GM12878 (cell line): ENCODE data around the gene OR10G3. TPM values are rescaled to one million over a fixed set of nuclear protein-coding genes. Genes with fewer than 3 reads are reported as not detected.

Source experiments
- ATAC-seq: fragments of 200-7000 bp; cut with Tn5 transposase; 3 replicates; pipeline ENCODE4 v1.9.1; 2020; ENCODE audit warnings: mild to moderate bottlenecking, moderate library complexity
- BruUV-seq: library from RNA; stranded (reverse); fragments of 400-500 nt; replicated peaks from 2 replicates; lab custom pipeline; 2021; lab: Mats Ljungman, UMichigan
- CTCF ChIA-PET: fragments of 300-600 bp; sonication (Branson Sonifier 250); formaldehyde crosslinking; extraction: SDS; loops from one replicate; lab custom pipeline; 2021; ENCODE audit warnings: inconsistent platforms; lab: Yijun Ruan, JAX
- POLR2A ChIA-PET: fragments of 350-600 bp; formaldehyde crosslinking; extraction: SDS; loops from one replicate; lab custom pipeline; 2021; ENCODE audit warnings: inconsistent platforms; lab: Charles Lee
- RAD21 ChIA-PET: fragments of 300-600 bp; sonication (Branson Sonifier 250); formaldehyde crosslinking; loops from one replicate; lab custom pipeline; 2023; ENCODE audit warnings: antibody characterized with exemption; ENCODE audit not compliant: unreplicated experiment; lab: Charles Lee
- SMC1A ChIA-PET: fragments of 300-600 bp; sonication (Branson Sonifier 250); formaldehyde crosslinking; loops from one replicate; lab custom pipeline; 2023; ENCODE audit not compliant: unreplicated experiment, uncharacterized antibody; lab: Charles Lee
- DNase-seq: peaks from one replicate; pipeline ENCODE4 v3.0.0-alpha.2; 2011; ENCODE audit warnings: low read depth, low spot score
- FAIRE-seq: peaks from 3 replicates; lab custom pipeline; 2011; peaks lifted over from hg19 to GRCh38; lab: Jason Lieb, UNC
- H2AFZ ChIP-seq: 2 replicates; pipeline ENCODE4 v1.6.0; 2011; ENCODE audit warnings: low read depth, low read length, control low read depth; ENCODE audit not compliant: control insufficient read depth
- H3K27ac ChIP-seq: 2 replicates; pipeline ENCODE4 v1.5.1; 2011; ENCODE audit warnings: control low read depth; ENCODE audit not compliant: control insufficient read depth, insufficient read depth
- H3K27me3 ChIP-seq, 2 experiments: replicated peaks in 1 of 2; 2 replicates each; pipeline versions ENCODE4 v1.6.0 to v1.6.1; 2011; ENCODE audit warnings: low read length in 1 of 2; ENCODE audit not compliant: control insufficient read depth in 2 of 2, insufficient read depth in 2 of 2
- H3K36me3 ChIP-seq, 2 experiments: 2 replicates each; pipeline ENCODE4 v1.5.1; 2011; ENCODE audit warnings: low read length in 1 of 2; ENCODE audit not compliant: control insufficient read depth in 2 of 2, insufficient read depth in 2 of 2
- H3K4me1 ChIP-seq: 2 replicates; pipeline ENCODE4 v1.6.1; 2011; ENCODE audit warnings: mild to moderate bottlenecking, low read length, moderate library complexity, mixed read lengths; ENCODE audit not compliant: control insufficient read depth, insufficient read depth
- H3K4me2 ChIP-seq: 2 replicates; pipeline ENCODE4 v1.6.0; 2011; ENCODE audit warnings: control low read depth; ENCODE audit not compliant: control insufficient read depth, insufficient read depth
- H3K4me3 ChIP-seq: fragments of 200-600 bp; sonication (generic); 2 replicates; pipeline ENCODE4 v1.5.1; 2016
- H3K79me2 ChIP-seq: 2 replicates; pipeline ENCODE4 v1.6.0; 2011; ENCODE audit warnings: low read length; ENCODE audit not compliant: control insufficient read depth, insufficient read depth
- H3K9ac ChIP-seq: 2 replicates; pipeline ENCODE4 v1.8.0; 2011; ENCODE audit warnings: low read length, control low read depth, mixed read lengths; ENCODE audit not compliant: control insufficient read depth, insufficient read depth
- H3K9me3 ChIP-seq: replicated peaks from 3 replicates; pipeline ENCODE4 v1.5.1; 2011; ENCODE audit warnings: mild to moderate bottlenecking, low read length; ENCODE audit not compliant: control insufficient read depth, insufficient read depth
- H4K20me1 ChIP-seq: 2 replicates; pipeline ENCODE4 v1.6.0; 2011; ENCODE audit not compliant: control insufficient read depth, insufficient read depth
- CBFB ChIP-seq: IDR thresholded peaks from 2 replicates; pipeline ENCODE4 v1.6.1; 2016; ENCODE audit warnings: antibody characterized with exemption, low read depth
- CBX5 ChIP-seq: sonication (generic); IDR thresholded peaks from 2 replicates; pipeline ENCODE4 v1.6.1; 2016; ENCODE audit warnings: low read depth, moderate library complexity, mild to moderate bottlenecking, inconsistent platforms
- CHD2 ChIP-seq: IDR thresholded peaks from 2 replicates; pipeline ENCODE4 v1.6.1; 2011; ENCODE audit warnings: low read depth, low read length, improper control_type of control experiment, borderline replicate concordance
- HDAC6 ChIP-seq: fragments of 200-600 bp; sonication (generic); IDR thresholded peaks from one replicate; pipeline ENCODE4 v1.8.0; 2017; ENCODE audit warnings: antibody characterized with exemption; ENCODE audit not compliant: unreplicated experiment
- JUND ChIP-seq: IDR thresholded peaks from 2 replicates; pipeline ENCODE4 v1.6.1; 2012; ENCODE audit warnings: low read depth, mild to moderate bottlenecking, low read length, improper control_type of control experiment, moderate library complexity
- MAX ChIP-seq: IDR thresholded peaks from 2 replicates; pipeline ENCODE4 v1.6.1; 2012; ENCODE audit warnings: low read depth, low read length, improper control_type of control experiment
- TAF1 ChIP-seq: IDR thresholded peaks from 2 replicates; pipeline ENCODE4 v1.6.1; 2011; ENCODE audit warnings: mild to moderate bottlenecking, low read depth, low read length, borderline replicate concordance
- in situ Hi-C: fragments of 300-500 bp; cut with MboI; formaldehyde crosslinking; loops from 9 replicates; pipeline ENCODE4 v1.14.3; 2018; ENCODE audit warnings: mixed read lengths
- intact Hi-C: fragments of 100-400 bp; cut with micrococcal nuclease; formaldehyde crosslinking; loops from one replicate; pipeline ENCODE4 v1.14.2; 2022; ENCODE audit not compliant: unreplicated experiment
- polyA plus RNA-seq, 11 experiments: library from polyadenylated mRNA; depleted of rRNA in 4 of 11; unstranded in 6 of 11; stranded (reverse) in 5 of 11; fragments of >200 nt; fragmentation: Nextera tagmentation in 4 of 11; fragmentation: Illumina TruSeq in 1 of 11; extraction: Ambion mirVana in 4 of 11; extraction: Trizol in 1 of 11; gene quantifications; 1 replicate in 1 of 11; 2 replicates in 10 of 11; pipeline versions ENCODE4 v1.2.1 to v1.2.3, GENCODE V29; 2011 to 2016; ENCODE audit warnings: inconsistent platforms in 2 of 11, missing spikeins in 2 of 11, low read depth in 1 of 11
- total RNA-seq, 4 experiments: library from RNA; depleted of rRNA in 3 of 4; stranded (reverse); fragments of >200 nt in 3 of 4; fragmentation: Illumina TruSeq in 1 of 4; extraction: Trizol in 1 of 4; gene quantifications; 2 replicates each; pipeline versions ENCODE4 v1.2.1 to v1.2.3, GENCODE V29; 2013 to 2021
- TF ChIP-seq, protein P1 (sequence below): fragments of 450-650 bp; IDR thresholded peaks from 2 replicates; pipeline ENCODE4 v1.6.1; 2016; ENCODE audit warnings: mild to moderate bottlenecking

OR10G3 gene
- total and polyA plus RNA-seq, 10 of the 15 experiments (the other 5 are each of a cell fraction or from before 2014, with no cell fraction given): not detected

- CTCF ChIA-PET: interaction anchor here (0.6 kb wide), 1 partner anchor 75 kb away, joined by 3 read pairs; no protein-coding TSS in a partner anchor
- BruUV-seq: no TSS peak
These were observed 7.3 kb downstream of the OR10G3 start for GRCh38 chr14:21572604-21573003.

More at GRCh38 chr14:21572604-21573003, 7.3 kb downstream of the OR10G3 start:
- Histone ChIP-seq H3K4me1 (no peaks in the 10 kb centered on the region), H3K4me2 (no peak overlapping the region), H3K27ac (no peak overlapping the region), H3K9ac (no peak overlapping the region), H3K27me3 (no peaks in the 10 kb centered on the region), H3K9me3 (no peaks in the 10 kb centered on the region), H3K79me2 (no peaks in the 10 kb centered on the region), H2AFZ (no peak overlapping the region), H3K36me3 (no peaks in the 10 kb centered on the region), H4K20me1 (no peaks in the 10 kb centered on the region), H3K4me3 (no peak overlapping the region)
- RAD21 ChIA-PET: no interaction called here
- in situ Hi-C loops: no loop called here
- no peak for FAIRE-seq
- POLR2A ChIA-PET: interaction anchor here (0.6 to 0.7 kb wide), 2 partner anchors 17 to 159 kb away, joined by 3 to 5 read pairs; no protein-coding TSS in a partner anchor
- DNase-seq: no peak
- TF ChIP-seq MAX: no peak
- no peak for TF ChIP-seq CBX5
- no peak for TF ChIP-seq JUND
- no peak for TF ChIP-seq HDAC6
- TF ChIP-seq TAF1: no peak
- no peak for TF ChIP-seq CHD2
- no peak for TF ChIP-seq CBFB
- TF ChIP-seq, protein P1, sequence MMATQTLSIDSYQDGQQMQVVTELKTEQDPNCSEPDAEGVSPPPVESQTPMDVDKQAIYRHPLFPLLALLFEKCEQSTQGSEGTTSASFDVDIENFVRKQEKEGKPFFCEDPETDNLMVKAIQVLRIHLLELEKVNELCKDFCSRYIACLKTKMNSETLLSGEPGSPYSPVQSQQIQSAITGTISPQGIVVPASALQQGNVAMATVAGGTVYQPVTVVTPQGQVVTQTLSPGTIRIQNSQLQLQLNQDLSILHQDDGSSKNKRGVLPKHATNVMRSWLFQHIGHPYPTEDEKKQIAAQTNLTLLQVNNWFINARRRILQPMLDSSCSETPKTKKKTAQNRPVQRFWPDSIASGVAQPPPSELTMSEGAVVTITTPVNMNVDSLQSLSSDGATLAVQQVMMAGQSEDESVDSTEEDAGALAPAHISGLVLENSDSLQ: no peak
- ATAC-seq: no peak
- intact Hi-C loops: no loop called here
- SMC1A ChIA-PET: interaction anchor here (1.0 kb wide), 1 partner anchor 11 kb away, joined by 4 read pairs; no protein-coding TSS in a partner anchor
